ENCODE measurements around the gene KLK15. TPM values are rescaled to one million over a fixed set of nuclear protein-coding genes. Genes with fewer than 3 reads are reported as not detected.

Gene KLK15
- total RNA-seq, 1 donor from 2014 or later: not detected

Small RNA genes lying within 50 kb of the gene (small RNA-seq; reads per million reads assigned to genes)
- gene SNORD88A: 92.6 reads per million, percentile 96 among the genes with 10 or more reads in this experiment
- not detected for gene SNORD88B
- gene SNORD88C: not detected

Other genes with a start within 250 kb of the KLK15 start
- gene SYT3, start 193.7 kb downstream of the KLK15 start, total RNA-seq: 17.0 TPM
- 2.3 TPM for gene C19orf81, start 184.1 kb downstream of the KLK15 start, total RNA-seq
- 15.9 TPM for gene SHANK1, start 113.8 kb downstream of the KLK15 start, total RNA-seq
- gene CLEC11A, start 110.2 kb downstream of the KLK15 start, total RNA-seq: 2.5 TPM
- not detected for gene GPR32, start 63.1 kb downstream of the KLK15 start, total RNA-seq
- not detected for gene ACP4, start 43.2 kb downstream of the KLK15 start, total RNA-seq
- not detected for gene KLK1, start 9.8 kb downstream of the KLK15 start, total RNA-seq
- not detected for gene KLK3, start 21.3 kb upstream of the KLK15 start, total RNA-seq
- not detected for gene KLK2, start 39.9 kb upstream of the KLK15 start, total RNA-seq
- not detected for gene KLK4, start 77.8 kb upstream of the KLK15 start, total RNA-seq
- not detected for gene KLK5, start 119.5 kb upstream of the KLK15 start, total RNA-seq
- gene KLK6, start 136.0 kb upstream of the KLK15 start, total RNA-seq: not detected
- not detected for gene KLK7, start 150.3 kb upstream of the KLK15 start, total RNA-seq
- not detected for gene KLK8, start 168.0 kb upstream of the KLK15 start, total RNA-seq
- gene KLK10, start 186.1 kb upstream of the KLK15 start, total RNA-seq: not detected
- not detected for gene KLK11, start 193.0 kb upstream of the KLK15 start, total RNA-seq
- not detected for gene KLK12, start 201.4 kb upstream of the KLK15 start, total RNA-seq
- gene KLK13, start 231.5 kb upstream of the KLK15 start, total RNA-seq: not detected
- gene KLK14, start 249.3 kb upstream of the KLK15 start, total RNA-seq: not detected

Measured in occipital lobe (tissue), 2 donors.